RWPE1 (cell line): Measurements from ENCODE around the gene IGLL5.

ENCODE experiments used
- CTCF ChIA-PET: fragments of 350-600 bp; sonication (Branson Sonifier 250); formaldehyde crosslinking; extraction: SDS; loops from one replicate; lab custom pipeline; 2021; lab: Yijun Ruan, JAX
- POLR2A ChIA-PET: fragments of 400-600 bp; formaldehyde crosslinking; extraction: SDS; loops from one replicate; lab custom pipeline; 2020; ENCODE audit warnings: antibody characterized with exemption; ENCODE audit not compliant: low non-redundant PET; lab: Yijun Ruan, JAX
- DNase-seq: peaks from one replicate; pipeline ENCODE4 v3.0.0; 2012; ENCODE audit warnings: low spot score
- H3K27ac ChIP-seq: fragments of 450-650 bp; 2 replicates; pipeline ENCODE4 v1.5.1; 2017
- TF ChIP-seq, protein P1 (sequence below): fragments of 450-650 bp; conservative IDR thresholded peaks from 2 replicates; pipeline ENCODE4 v1.5.1; 2017; ENCODE audit warnings: low read depth, mild to moderate bottlenecking

Gene IGLL5

DNA sequence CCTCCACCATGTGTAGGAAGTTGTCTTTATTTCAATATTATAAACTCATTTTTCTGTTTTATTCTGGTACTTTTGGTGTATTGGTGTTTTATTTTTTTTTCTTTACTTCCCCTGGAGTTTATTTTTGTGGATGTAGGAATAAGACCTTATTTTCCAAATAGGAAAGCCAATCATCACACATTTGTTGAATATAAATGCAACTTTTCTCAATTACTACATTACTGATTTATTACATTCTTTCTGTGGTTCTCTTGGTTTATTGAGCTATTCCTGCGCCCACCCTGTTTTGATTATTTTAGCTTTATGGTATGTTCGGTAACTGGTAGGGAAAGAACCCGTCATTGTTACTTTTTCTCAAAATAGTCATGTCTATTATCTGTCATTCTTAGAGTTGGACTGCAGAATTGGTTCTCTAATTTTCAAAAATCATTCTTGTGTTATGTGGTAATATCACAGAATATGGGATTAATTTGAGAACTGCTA, 3.6 kb downstream of the IGLL5 start:
- CTCF ChIA-PET, result no interaction called here

GRCh38 chr22:22892096-22893052, 4.8 kb downstream of the IGLL5 start:
- TF ChIP-seq, protein P1, sequence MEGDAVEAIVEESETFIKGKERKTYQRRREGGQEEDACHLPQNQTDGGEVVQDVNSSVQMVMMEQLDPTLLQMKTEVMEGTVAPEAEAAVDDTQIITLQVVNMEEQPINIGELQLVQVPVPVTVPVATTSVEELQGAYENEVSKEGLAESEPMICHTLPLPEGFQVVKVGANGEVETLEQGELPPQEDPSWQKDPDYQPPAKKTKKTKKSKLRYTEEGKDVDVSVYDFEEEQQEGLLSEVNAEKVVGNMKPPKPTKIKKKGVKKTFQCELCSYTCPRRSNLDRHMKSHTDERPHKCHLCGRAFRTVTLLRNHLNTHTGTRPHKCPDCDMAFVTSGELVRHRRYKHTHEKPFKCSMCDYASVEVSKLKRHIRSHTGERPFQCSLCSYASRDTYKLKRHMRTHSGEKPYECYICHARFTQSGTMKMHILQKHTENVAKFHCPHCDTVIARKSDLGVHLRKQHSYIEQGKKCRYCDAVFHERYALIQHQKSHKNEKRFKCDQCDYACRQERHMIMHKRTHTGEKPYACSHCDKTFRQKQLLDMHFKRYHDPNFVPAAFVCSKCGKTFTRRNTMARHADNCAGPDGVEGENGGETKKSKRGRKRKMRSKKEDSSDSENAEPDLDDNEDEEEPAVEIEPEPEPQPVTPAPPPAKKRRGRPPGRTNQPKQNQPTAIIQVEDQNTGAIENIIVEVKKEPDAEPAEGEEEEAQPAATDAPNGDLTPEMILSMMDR, result no peak
- H3K27ac ChIP-seq, result no peak overlapping the region
- ChIA-PET POLR2A (no interaction called here), CTCF (no interaction called here)
- DNase-seq, result no peak

More for the DNA sequence above, 3.6 kb downstream of the IGLL5 start:
- H3K27ac ChIP-seq, result no peak overlapping the region
- TF ChIP-seq, protein P1, result no peak
- no peak for DNase-seq
- POLR2A ChIA-PET, result no interaction called here

DNA sequence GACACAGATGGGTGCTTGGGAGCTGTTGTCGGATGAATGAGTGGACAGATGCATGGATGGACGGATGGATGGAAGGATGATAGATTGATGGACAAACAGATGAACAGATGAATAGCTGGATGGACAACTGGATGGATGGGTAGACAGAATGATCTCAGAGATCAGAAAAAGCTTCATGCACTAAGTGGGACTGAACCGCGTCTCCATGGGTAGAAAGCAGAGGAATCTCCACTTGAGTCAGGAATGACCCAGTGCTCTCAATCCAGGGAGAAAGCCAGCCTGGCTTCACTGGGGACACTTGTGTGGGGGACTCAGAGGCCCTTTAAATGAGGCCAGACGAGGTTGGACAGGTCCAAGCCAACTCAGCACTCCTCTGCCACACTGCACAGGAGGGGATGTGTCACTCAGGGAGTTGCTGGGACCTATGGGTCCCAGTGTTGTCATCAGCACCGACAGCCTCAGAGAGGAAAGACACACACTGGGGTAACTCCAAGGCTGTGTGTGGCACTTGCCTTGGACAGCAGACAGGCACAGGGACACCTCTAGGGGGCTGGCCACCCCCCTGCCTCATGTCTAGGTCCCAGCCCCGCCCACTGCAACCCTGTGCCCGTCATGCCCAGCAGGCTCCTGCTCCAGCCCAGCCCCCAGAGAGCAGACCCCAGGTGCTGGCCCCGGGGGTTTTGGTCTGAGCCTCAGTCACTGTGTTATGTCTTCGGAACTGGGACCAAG, 5.6 kb downstream of the IGLL5 start:
- ChIA-PET POLR2A (no interaction called here), CTCF (no interaction called here)
- H3K27ac ChIP-seq, result no peak overlapping the region
- DNase-seq, result no peak
- TF ChIP-seq, protein P1, result no peak

GRCh38 chr22:22893891-22894739, 6.5 kb downstream of the IGLL5 start:
- ChIA-PET POLR2A (no interaction called here), CTCF (interaction anchor here (1.1 kb wide), 1 partner anchor 46 kb away, joined by 3 read pairs; no protein-coding TSS in a partner anchor)
- no peak overlapping the region for H3K27ac ChIP-seq
- TF ChIP-seq, protein P1, result no peak
- no peak for DNase-seq

- ChIA-PET CTCF (interaction anchor here (1.1 kb wide), 1 partner anchor 47 kb away, joined by 3 read pairs; no protein-coding TSS in a partner anchor), POLR2A (no interaction called here)
- no peak for DNase-seq
- TF ChIP-seq, protein P1, result no peak
- no peak overlapping the region for H3K27ac ChIP-seq
These were observed 7.4 kb downstream of the IGLL5 start for GRCh38 chr22:22894740-22895731.
